Epithelial cell of umbilical artery (primary cell): ENCODE results near the gene DLGAP3. TPM values are rescaled to one million over a fixed set of nuclear protein-coding genes. Genes with fewer than 3 reads are reported as not detected.

ENCODE experiments used
- total RNA-seq: library from RNA; depleted of rRNA; stranded (reverse); fragments of >200 nt; gene quantifications from 2 replicates; pipeline ENCODE4 v1.2.3, GENCODE V29; 2014

The DLGAP3 gene
- total RNA-seq, result under 0.01 TPM in 1 of 2 replicates, not detected in the other

DNA sequence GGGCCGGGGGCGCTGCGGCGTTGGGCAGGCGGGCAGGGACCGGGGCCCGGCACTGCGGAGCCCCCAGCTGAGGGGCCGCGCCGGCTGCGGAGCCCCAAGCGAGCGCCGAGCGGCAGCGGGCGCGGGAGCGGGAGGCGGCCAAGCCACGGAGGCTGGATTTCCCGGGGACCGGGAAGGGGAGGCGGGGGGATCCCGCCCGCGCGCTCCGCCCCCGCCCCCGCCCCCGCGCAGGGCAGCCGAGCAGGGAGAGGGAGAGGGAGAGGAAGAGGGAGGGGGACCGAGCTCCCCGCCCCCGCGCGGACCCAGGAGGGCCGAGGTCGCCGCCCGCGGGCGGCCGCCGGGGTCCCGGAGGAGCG, at the start of gene DLGAP3:
TSS of gene DLGAP3 (minus strand) at position 154 of the 356 bp plus-strand sequence. CDS start 24,267 bp downstream, outside the sequence.

DNA sequence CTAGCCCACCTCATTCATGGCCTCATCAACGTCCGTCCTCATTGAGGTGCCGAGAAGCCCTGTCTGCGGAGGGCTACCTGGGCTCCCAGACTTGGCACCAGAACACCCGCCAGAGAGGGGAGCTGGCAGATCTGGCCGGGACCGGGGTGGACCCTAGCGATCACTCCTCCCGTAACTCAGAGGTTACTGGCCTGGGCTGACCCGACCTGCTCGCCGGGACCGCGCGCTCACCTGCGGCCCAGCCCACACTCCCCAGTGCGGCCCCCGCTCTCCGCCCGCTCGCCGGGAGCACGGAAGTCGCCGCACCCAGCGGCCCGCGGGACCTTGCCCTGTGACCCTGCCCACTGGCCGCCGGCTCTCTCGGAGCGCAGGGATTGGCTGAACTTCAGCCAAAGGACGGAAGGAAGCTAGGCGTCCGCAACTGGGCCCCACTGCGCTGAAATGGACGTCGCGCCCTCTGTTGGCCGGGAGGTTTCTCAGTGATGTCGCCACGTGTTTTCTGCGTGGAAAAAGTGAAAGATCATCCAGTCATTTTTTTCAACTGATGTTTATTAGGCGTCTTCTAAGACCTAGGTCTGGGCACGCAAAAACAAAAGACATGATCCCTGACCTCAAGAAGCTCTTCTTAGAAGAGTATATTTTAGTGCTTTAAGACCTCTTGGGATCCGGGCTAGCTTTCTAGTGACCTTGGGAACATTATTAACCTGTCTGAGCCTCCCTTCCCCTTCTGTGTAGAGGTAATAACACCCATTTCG, 69.8 kb downstream of the DLGAP3 start, which contains the start of gene SMIM12:
TSS of gene SMIM12 (minus strand) at position 304 of the 755 bp plus-strand sequence. CDS start 3,772 bp downstream, outside the sequence.

Other genes starting within 250 kb of the DLGAP3 start
- gene GJB5, start 174.6 kb downstream of the DLGAP3 start, total RNA-seq, result not detected in 2 replicates
- gene GJB4, start 169.9 kb downstream of the DLGAP3 start, total RNA-seq, result not detected in 2 replicates
- not detected in 2 replicates for gene GJB3, start 148.4 kb downstream of the DLGAP3 start, total RNA-seq
- gene GJA4, start 136.7 kb downstream of the DLGAP3 start, total RNA-seq, result 31.5 and 45.5 TPM in 2 replicates
- gene SMIM12, start 69.9 kb downstream of the DLGAP3 start, total RNA-seq, result 39.7 and 41.9 TPM in 2 replicates
- gene TMEM35B, start 55.7 kb upstream of the DLGAP3 start, total RNA-seq, result 28.6 and 32.8 TPM in 2 replicates
- 10.9 and 11.4 TPM in 2 replicates for gene ZMYM6, start 102.3 kb upstream of the DLGAP3 start, total RNA-seq
- gene ZMYM1, start 149.7 kb upstream of the DLGAP3 start, total RNA-seq, result 27.3 and 32.4 TPM in 2 replicates